HFF-Myc (cell line): Measurements from ENCODE around the gene SPDYE4.

Source experiments
- DNase-seq: peaks from one replicate; pipeline ENCODE4 v3.0.0-alpha.2; 2011; ENCODE audit warnings: low read depth; ENCODE audit errors: extremely low read depth
- H3K4me3 ChIP-seq: replicated peaks from 2 replicates; pipeline ENCODE4 v1.5.1; 2011; ENCODE audit warnings: low read depth, mild to moderate bottlenecking, control low read depth, low read length
- CTCF ChIP-seq: IDR thresholded peaks from 2 replicates; pipeline ENCODE4 v1.5.1; 2012; ENCODE audit warnings: mild to moderate bottlenecking, low read depth, low read length, control low read depth; ENCODE audit errors: missing control alignments

The SPDYE4 gene

GRCh38 chr17:8800656-8801055 is 42.3 kb upstream of the SPDYE4 start:
- no peak for TF ChIP-seq CTCF
- no peak overlapping the region for H3K4me3 ChIP-seq
- DNase-seq = no peak

GRCh38 chr17:8799570-8800212 is 41.3 kb upstream of the SPDYE4 start:
- no peak overlapping the region for H3K4me3 ChIP-seq
- no peak for DNase-seq
- no peak for TF ChIP-seq CTCF

GRCh38 chr17:8798846-8799569 is 40.7 kb upstream of the SPDYE4 start, which contains the start of gene MFSD6L:
Gene MFSD6L (minus strand): TSS chr17:8799365. CDS start chr17:8799120, 245 bp downstream.
- peak; percentile 8 for TF ChIP-seq CTCF
- no peak within 1 kb of the TSS for H3K4me3 ChIP-seq
- DNase-seq = no peak

GRCh38 chr17:8798176-8798845 is 40.0 kb upstream of the SPDYE4 start:
- no peak for DNase-seq
- TF ChIP-seq CTCF = no peak

GRCh38 chr17:8797621-8798175 is 39.4 kb upstream of the SPDYE4 start:
- no peak for TF ChIP-seq CTCF
- DNase-seq = no peak
- H3K4me3 ChIP-seq = no peak overlapping the region

More at GRCh38 chr17:8798176-8798845, 40.0 kb upstream of the SPDYE4 start:
- H3K4me3 ChIP-seq = no peak overlapping the region

- no peak for TF ChIP-seq CTCF
- DNase-seq = no peak
- no peak overlapping the region for H3K4me3 ChIP-seq
Observed at GRCh38 chr17:8794636-8795035, 36.3 kb upstream of the SPDYE4 start.
